ENCODE results near the gene SMARCB1. TPM values are rescaled to one million over a fixed set of nuclear protein-coding genes. Genes with fewer than 3 reads are reported as not detected.

Gene SMARCB1
- total and polyA plus RNA-seq, 2 of the 4 experiments (the other 2 are of a cell fraction), result 110 to 159 TPM

GRCh38 chr22:23858484-23858815, 71.7 kb downstream of the SMARCB1 start:
- dilution Hi-C loops (cut with HindIII; ENCODE audit: low sequenced_read_pairs, unreplicated experiment), result no loop called here

More at GRCh38 chr22:23858484-23858815, 71.7 kb downstream of the SMARCB1 start:
- Histone ChIP-seq H4K91ac (ENCODE audit: insufficient read depth, low read depth, low read length) (no peak overlapping the region; the same call in 1 of the 2 replicates), H2BK15ac (ENCODE audit: low read depth, low read length) (no peak overlapping the region), H3K27me3 (ENCODE audit: control insufficient read depth, insufficient read depth, low read length) (no peaks in the 10 kb centered on the region), H3K9ac (ENCODE audit: low read depth, low read length) (peak overlapping the region; percentile 59; the same call in 1 of the 2 replicates), H3K9me1 (ENCODE audit: insufficient read depth, low read length) (no peaks in the 10 kb centered on the region), H3K56ac (ENCODE audit: extremely low read depth, insufficient read depth, low read length) (no peak overlapping the region), H3K23ac (ENCODE audit: low read depth, low read length) (no peak overlapping the region), H3K9me3 (ENCODE audit: control insufficient read depth, insufficient read depth, low read length) (no peaks in the 10 kb centered on the region), H4K20me1 (ENCODE audit: insufficient read depth, low read length) (no peaks in the 10 kb centered on the region), H3K4me3 (ENCODE audit: insufficient read depth, low read depth, low read length) (peak overlapping the region; percentile 55; the same call in 1 of the 2 replicates), H2BK120ac (ENCODE audit: low read depth, low read length) (no peak overlapping the region), H3K79me1 (ENCODE audit: low read depth in 1 of 2, low read length in 2 of 2) (peaks cover 0 to 16% of the 10 kb centered on the region in 2 experiments; a peak in 1 of 4 replicates), H3K4me1 (ENCODE audit: control insufficient read depth, insufficient read depth, low read length) (peaks cover 10% of the 10 kb centered on the region), H3K27ac (ENCODE audit: insufficient read depth, low read length) (no peak overlapping the region), H2BK5ac (ENCODE audit: low read depth, low read length, poor library complexity, severe bottlenecking) (no peak overlapping the region), H2AK5ac (ENCODE audit: low read depth, low read length) (no peak overlapping the region), H2AFZ (replicated peaks; ENCODE audit: low read length, poor library complexity) (peak overlapping the region; percentile 99), H2AK9ac (replicated peaks; ENCODE audit: low read depth, low read length, poor library complexity) (peak overlapping the region; percentile 90), H3K18ac (ENCODE audit: low read depth, low read length) (no peak overlapping the region), H3K36me3 (ENCODE audit: control insufficient read depth, insufficient read depth, low read length) (no peaks in the 10 kb centered on the region), H4K8ac (ENCODE audit: low read depth in 2 of 2, low read length in 2 of 2) (peak overlapping the region in 1 of 2 experiments; percentile 93; a peak in 3 of 4 replicates), H3K14ac (replicated peaks; ENCODE audit: low read depth, low read length) (no peak overlapping the region; the same call in 1 of the 2 replicates), H3K4ac (ENCODE audit: low read depth, low read length) (no peak overlapping the region), H3K4me2 (ENCODE audit: low read depth, low read length) (peak overlapping the region; percentile 84), H4K5ac (ENCODE audit: low read depth, low read length) (no peak overlapping the region), H2BK20ac (ENCODE audit: low read depth, low read length) (no peak overlapping the region)
- ATAC-seq (ENCODE audit: low read depth) (no peak), DNase-seq (no peak)
- intact Hi-C loops (cut with micrococcal nuclease), result no loop called here
- CTCF ChIA-PET, result interaction anchor here (0.6 to 1.6 kb wide), 4 partner anchors 9 to 36 kb away, joined by 4 to 5 read pairs (median 4); partner anchors contain the start of gene MIF
- in situ Hi-C loops (cut with MboI; ENCODE audit: low sequenced_read_pairs), result loop anchor here (10.0 kb wide), 1 partner anchor 234 kb away; no protein-coding TSS in a partner anchor
- no peak for TF ChIP-seq BHLHE40 (IDR thresholded peaks at IDR 0.05; ENCODE audit: low read depth, low read length)
- no peak for TF ChIP-seq USF2 (IDR thresholded peaks at IDR 0.05; ENCODE audit: low read depth, low read length)
- TF ChIP-seq MAZ (IDR thresholded peaks at IDR 0.05; ENCODE audit: borderline replicate concordance, low read depth, low read length), result no peak
- TF ChIP-seq CTCF (conservative IDR thresholded peaks at IDR 0.05; ENCODE audit: low read depth, low read length), result no peak
- no peak for TF ChIP-seq SMC3 (IDR thresholded peaks at IDR 0.05; ENCODE audit: low read depth, low read length)
- TF ChIP-seq NFE2L2 (IDR thresholded peaks at IDR 0.05; ENCODE audit: low read depth, low read length), result no peak
- TF ChIP-seq RCOR1 (IDR thresholded peaks at IDR 0.05; ENCODE audit: insufficient replicate concordance, low read length), result no peak
- POLR2A ChIA-PET (ENCODE audit: unreplicated experiment), result interaction anchor here (0.5 kb wide), 1 partner anchor 13 kb away, joined by 6 read pairs; no protein-coding TSS in a partner anchor
- WGBS, 2 experiments (ENCODE audit: extremely low coverage in 2 of 2, insufficient read length in 1 of 2), result no CpG with 5 or more reads among the region's 7 CpGs
- no TSS peak for BruUV-seq (replicated peaks)
